ENCODE results near the gene ALKBH6.

- TF ChIP-seq CTCF (IDR thresholded peaks at IDR 0.05), result no peak
- TF ChIP-seq POLR2AphosphoS5 (IDR thresholded peaks at IDR 0.05), result no peak
Measured at GRCh38 chr19:36046443-36047050, 32.5 kb upstream of the ALKBH6 start.
